ENCODE data around the gene NAA10.

DNA sequence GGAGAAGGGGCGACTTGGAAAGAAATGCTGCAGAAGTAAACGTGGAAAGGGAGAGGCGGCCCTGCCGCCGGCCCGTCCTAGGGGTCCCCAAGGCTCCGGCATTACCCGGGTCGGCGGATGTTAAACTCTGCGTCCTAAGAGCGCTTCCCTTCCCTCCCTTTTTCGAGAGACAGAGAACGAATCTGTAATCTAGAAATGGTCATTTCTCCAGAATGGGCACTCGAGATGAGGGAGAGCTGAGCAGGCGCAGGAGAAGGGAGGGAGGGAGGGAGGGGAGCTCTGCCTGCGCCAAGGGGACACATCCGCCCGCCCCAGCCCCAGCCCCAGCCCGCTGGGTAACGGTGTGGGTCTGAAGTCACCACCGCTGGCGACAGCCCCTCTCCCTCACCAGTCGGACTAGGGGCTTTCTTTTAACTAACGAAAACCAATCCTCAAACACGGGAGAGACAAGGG lies 35.1 kb upstream of the NAA10 start:
- TF ChIP-seq TAF1 (IDR thresholded peaks at IDR 0.05; ENCODE audit: low read depth), result no peak
- TF ChIP-seq, protein P1, sequence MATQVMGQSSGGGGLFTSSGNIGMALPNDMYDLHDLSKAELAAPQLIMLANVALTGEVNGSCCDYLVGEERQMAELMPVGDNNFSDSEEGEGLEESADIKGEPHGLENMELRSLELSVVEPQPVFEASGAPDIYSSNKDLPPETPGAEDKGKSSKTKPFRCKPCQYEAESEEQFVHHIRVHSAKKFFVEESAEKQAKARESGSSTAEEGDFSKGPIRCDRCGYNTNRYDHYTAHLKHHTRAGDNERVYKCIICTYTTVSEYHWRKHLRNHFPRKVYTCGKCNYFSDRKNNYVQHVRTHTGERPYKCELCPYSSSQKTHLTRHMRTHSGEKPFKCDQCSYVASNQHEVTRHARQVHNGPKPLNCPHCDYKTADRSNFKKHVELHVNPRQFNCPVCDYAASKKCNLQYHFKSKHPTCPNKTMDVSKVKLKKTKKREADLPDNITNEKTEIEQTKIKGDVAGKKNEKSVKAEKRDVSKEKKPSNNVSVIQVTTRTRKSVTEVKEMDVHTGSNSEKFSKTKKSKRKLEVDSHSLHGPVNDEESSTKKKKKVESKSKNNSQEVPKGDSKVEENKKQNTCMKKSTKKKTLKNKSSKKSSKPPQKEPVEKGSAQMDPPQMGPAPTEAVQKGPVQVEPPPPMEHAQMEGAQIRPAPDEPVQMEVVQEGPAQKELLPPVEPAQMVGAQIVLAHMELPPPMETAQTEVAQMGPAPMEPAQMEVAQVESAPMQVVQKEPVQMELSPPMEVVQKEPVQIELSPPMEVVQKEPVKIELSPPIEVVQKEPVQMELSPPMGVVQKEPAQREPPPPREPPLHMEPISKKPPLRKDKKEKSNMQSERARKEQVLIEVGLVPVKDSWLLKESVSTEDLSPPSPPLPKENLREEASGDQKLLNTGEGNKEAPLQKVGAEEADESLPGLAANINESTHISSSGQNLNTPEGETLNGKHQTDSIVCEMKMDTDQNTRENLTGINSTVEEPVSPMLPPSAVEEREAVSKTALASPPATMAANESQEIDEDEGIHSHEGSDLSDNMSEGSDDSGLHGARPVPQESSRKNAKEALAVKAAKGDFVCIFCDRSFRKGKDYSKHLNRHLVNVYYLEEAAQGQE (IDR thresholded peaks at IDR 0.05; ENCODE audit: low read depth), result no peak
- no peak for TF ChIP-seq RAD21 (IDR thresholded peaks at IDR 0.05; ENCODE audit: low read depth)
- no peak for TF ChIP-seq ZBTB7A (IDR thresholded peaks at IDR 0.05; ENCODE audit: low read depth)
- TF ChIP-seq, protein P2, sequence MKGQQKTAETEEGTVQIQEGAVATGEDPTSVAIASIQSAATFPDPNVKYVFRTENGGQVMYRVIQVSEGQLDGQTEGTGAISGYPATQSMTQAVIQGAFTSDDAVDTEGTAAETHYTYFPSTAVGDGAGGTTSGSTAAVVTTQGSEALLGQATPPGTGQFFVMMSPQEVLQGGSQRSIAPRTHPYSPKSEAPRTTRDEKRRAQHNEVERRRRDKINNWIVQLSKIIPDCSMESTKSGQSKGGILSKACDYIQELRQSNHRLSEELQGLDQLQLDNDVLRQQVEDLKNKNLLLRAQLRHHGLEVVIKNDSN (IDR thresholded peaks at IDR 0.05), result no peak

All from Ishikawa (cell line).